GM18505 (cell line): ENCODE data around the gene SLC39A7.

ENCODE experiments used
- ATAC-seq: cut with Tn5 transposase; IDR thresholded peaks from one replicate; pipeline ENCODE4 v1.9.1; 2021; ENCODE audit not compliant: unreplicated experiment
- POLR2A ChIP-seq: IDR thresholded peaks from 4 replicates; pipeline ENCODE4 v1.6.1; 2011; ENCODE audit warnings: borderline replicate concordance; ENCODE audit not compliant: insufficient read depth, insufficient read length; ENCODE audit errors: extremely low read depth

The SLC39A7 gene

DNA sequence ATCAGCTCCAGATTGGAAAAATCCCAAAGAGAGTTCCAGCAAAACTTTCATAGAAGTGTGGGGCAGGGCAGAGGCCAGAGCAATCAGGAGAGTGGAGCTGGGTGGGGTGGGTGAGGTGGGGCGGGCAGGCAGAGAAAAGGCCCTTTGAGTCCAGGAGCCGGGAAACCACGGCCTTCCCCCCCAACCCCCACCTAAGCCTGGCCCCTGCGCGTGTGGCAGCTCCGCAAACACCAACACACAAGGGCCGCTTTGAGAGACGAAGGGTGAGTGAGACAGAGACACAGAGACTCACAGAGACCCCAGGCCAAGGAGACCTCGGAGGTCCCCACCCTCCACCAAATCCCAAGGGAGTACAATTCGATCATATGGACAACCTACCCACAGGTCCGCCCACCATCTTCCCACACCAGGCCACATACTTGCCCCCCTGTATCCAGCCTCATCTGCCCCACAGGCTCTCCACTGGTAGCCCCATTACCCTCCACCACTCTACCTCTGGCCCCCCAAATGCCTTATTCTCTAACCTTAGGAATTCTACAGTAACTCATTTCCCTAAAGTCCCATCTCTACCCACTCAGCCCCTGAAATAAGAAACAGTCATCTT, 10.1 kb upstream of the SLC39A7 start:
- no peak for ATAC-seq
- no peak for TF ChIP-seq POLR2A

DNA sequence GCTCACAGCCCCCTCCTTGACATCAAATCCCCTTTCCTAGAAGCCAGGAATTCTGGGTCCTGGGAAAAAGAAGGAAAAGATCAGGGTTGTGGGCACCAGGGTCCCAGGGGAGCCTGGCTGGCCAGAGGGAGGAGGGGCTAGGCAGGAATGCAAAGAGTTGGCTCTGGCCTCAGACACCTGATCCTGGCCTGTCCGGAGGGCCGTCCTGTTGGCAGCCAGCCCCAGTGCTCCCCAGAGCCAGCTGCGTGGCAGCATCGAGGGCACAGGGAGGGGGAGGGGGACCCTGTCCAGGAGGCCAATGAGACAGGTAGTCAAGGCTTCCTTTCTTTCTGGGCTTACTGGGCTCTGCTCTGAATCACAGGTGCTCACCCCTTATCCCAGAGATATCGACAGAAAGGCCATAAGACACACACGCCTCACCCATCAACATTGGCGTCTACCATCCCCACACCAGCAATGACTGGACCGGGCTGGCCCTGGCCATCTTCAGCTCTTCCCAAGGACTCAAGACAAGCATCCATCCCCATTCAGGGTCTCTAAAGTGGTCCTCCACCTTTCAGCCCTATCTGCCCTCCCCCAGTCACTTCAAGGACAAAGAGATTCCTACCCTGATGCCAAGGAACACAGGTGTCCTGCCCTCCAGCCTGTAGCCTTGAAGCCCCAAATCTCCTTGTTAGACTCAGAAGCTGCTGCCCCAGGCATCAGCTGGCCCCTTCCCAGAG, 9.1 kb upstream of the SLC39A7 start:
- ATAC-seq: no peak
- no peak for TF ChIP-seq POLR2A

- no peak for ATAC-seq
- no peak for TF ChIP-seq POLR2A
These were observed 8.5 kb upstream of the SLC39A7 start, which contains the start of gene COL11A2 for GRCh38 chr6:33192105-33192646. COL11A2 (minus strand) TSS chr6:33192467; CDS start chr6:33192240, 227 bp downstream.

- TF ChIP-seq POLR2A: no peak
- ATAC-seq: no peak
These were observed 7.7 kb upstream of the SLC39A7 start for GRCh38 chr6:33192671-33193602.

DNA sequence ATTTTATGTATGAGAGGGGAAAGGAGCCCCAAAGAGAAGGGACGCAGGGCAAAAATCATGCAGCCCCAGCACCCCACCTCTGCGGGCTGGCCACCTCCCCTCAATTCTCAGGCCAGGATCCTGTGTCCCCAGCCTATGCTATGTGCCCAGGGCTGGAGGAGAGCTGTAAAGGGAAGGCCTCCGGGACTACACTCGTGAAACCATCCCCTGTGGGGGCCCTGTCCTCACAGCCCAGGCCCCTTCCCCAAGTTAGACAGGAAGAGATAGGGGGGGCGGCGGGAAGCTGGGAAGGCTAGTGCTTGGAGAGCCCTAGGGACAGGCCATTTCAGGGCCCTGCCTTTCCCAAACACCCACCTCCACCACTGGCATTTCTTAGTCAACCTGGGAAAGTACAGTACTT, 7.0 kb upstream of the SLC39A7 start:
- ATAC-seq: no peak

GRCh38 chr6:33194431-33194979, 6.2 kb upstream of the SLC39A7 start:
- no peak for ATAC-seq
- TF ChIP-seq POLR2A: no peak

More for the DNA sequence above, 7.0 kb upstream of the SLC39A7 start:
- no peak for TF ChIP-seq POLR2A

- TF ChIP-seq POLR2A: no peak
- no peak for ATAC-seq
These were observed 5.1 kb upstream of the SLC39A7 start for GRCh38 chr6:33195304-33196165.

DNA sequence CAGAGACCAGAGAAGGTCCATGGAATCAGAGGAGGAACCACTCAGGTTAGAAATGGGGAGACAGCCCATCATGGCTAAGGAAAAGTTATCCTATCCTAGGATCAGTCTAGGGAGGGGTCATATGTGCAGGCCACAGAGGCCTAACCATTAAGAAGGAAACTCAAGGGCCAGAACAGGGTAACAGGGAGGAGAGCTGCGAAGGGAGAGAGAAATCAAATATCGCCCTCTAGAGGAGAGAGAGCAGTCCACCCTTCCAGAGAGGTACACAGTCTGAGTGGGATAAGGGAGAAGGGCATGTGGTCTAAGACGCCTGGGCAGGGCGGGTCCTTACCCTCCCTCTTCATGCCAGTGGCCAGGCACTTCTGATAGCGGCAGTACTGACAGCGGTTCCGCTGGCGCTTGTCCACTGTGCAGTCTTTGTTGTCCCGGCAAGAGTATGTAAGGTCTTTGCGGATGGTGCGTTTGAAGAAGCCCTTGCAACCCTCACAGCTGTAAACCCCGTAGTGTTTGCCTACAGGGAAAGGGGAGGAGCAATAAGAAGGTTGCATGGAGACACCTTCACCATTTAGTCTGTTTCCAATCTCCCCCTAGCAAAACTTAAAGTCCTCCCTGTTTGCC, 3.1 kb upstream of the SLC39A7 start:
- no peak for ATAC-seq
- TF ChIP-seq POLR2A: no peak

GRCh38 chr6:33198159-33198852, 2.4 kb upstream of the SLC39A7 start:
- no peak for TF ChIP-seq POLR2A
- no peak for ATAC-seq

DNA sequence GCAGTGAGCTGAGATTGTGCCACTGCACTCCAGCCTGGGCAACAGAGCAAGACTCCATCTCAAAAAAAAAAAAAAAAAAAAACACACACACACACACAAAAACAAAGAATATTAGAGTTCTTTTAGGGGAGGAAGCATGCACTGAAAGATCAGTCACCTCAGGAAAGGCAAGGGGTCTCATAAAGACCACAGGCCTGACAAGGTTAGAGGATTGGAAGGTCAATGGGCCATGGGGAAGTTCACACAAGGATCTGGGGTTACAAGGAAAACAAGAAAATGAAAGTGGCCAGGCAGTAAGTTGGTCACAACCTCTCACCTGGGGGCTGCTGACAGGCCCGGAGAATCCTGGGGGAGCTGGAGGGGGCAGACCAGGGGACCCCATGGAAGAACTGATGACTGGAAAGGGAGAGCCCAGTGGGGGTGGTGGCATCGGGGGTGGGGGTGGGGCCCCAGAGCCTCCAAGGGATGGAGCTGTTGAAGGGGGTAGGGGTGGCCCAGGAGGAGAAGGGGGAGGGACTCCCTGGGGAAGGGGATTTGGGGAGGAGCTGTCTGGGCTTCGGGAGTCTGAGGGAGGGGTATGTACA, 1.7 kb upstream of the SLC39A7 start:
- ATAC-seq: no peak
- TF ChIP-seq POLR2A: no peak

DNA sequence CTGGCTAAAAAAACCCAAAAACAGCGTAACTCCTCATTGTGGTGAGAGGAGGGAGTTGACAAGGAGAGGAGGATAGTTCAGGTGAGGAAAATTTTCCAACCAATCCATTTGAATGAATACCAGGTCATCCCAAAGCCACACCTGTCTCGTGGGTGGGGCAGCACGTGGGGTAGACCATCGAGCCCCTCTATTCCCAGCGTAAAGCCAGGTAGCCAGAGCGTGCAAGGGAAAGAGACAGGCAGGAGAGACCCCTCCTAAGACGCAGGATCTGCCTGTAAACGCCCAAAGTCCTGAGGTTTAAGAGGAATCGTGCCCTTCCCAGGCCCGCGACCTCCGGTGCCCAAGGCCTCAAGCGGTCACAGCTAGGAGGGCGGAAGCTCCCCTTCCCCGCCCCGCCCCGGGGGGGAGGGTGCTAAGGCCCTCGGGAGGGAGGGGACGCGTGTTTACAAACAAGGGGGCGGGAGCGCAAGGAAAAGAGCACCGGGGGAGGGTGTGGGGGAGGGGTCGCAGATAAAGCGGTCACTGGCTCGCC, 914 bp upstream of the SLC39A7 start:
- no peak for TF ChIP-seq POLR2A
- peak; percentile 18 for ATAC-seq
